Germinal center (tissue), 1 donor: ENCODE measurements around the gene SLC12A7.
"Not testable (repeated sequence)": the region's sequence is repeated elsewhere in the genome, so short reads cannot be mapped to it uniquely, and the experiment has no call there.

Experiments used
- DNase-seq: peaks from one replicate; pipeline ENCODE4 v3.0.0; 2012; ENCODE audit warnings: mixed read lengths, low spot score

SLC12A7 gene

DNA sequence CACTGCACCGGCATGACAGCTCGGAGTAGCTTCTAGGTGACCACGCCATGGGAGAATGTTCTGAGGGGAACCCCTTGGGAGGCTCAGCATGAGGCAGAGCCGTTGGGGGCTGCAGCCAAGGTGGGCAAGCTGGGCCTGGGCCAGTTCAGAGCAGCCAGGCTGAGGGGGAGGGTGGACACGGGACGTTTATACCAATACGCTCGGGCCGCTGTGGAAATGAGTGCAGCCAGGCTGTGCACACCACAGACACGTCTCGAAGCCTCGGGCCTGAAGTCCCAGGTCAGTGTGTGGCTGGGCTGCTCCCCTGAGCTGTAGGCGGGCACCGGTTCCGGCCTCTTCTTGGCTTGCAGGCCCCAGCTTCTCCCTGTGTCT, 28.9 kb upstream of the SLC12A7 start:
- DNase-seq, result no peak

DNA sequence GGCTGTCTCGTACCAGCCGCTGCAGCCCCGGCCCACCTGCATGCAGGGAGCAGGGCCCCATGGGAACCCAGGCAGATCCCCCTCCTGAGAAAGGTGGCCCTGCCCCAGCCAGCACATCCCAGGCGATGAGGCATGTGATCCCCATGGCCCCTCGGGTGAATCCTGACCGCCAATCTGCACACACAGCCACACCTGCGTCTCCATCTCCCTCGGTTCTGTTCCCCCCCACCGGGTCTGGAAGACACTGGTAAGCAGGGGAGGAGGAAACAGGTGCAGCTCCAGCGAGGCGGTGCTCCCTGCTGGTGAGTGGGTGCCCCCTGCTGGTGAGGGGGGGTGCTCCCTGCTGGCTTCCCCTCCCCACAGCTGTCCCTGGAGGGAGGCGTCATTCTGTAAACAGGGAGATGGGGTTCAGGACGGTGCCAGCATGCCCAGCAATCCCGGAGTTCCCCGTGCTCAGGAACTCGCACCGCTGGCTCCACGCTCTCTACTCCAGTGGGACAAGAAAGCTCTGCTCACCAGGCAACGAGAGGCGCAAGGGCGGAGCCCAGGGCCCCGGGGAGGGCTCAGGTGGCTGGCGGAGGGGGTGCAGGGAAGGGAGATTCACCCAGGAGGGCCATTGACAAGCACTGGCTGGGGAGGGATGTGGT, 28.4 kb upstream of the SLC12A7 start:
- peak; percentile 85 for DNase-seq

DNA sequence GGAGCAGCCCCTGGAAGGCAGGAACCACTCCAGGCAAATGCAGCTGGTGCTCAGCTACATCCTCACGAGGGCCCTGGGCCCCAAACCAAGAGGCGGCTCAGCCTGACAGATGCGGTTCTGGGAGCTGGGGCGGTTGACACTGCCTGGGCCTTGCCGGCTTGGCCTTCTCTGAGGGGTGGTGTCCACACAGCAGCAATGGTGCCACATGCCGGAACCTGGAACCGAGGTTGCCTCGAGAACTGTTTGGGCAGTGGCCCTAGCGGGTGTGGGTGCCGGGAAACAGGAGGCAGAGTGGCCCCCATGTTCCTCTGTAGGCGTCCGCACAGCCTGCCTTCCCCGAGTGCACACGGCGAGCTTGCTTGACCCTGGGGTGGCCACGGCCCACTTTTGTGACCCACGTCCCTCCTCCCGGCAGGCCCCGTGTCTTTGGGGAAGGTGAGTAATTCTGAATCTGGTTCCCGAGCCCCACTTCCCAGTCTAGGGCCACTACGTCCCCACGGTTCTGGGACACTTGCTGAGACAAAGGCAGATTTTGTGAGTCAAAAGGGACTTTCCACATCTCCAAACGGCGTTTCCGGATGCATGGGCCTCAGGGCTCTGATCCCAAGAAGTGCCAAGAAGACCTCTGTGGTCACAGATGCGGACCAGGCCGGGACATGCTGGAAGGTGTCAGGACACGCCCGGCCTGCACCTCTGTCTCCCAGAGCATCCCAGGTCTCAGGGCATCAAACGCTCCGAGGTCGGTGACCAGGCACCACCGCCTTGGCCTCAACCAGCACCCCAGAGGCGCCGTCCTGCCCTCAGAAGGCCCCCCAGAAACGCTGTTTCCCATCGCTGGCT, 27.7 kb upstream of the SLC12A7 start:
- DNase-seq, result no peak

DNA sequence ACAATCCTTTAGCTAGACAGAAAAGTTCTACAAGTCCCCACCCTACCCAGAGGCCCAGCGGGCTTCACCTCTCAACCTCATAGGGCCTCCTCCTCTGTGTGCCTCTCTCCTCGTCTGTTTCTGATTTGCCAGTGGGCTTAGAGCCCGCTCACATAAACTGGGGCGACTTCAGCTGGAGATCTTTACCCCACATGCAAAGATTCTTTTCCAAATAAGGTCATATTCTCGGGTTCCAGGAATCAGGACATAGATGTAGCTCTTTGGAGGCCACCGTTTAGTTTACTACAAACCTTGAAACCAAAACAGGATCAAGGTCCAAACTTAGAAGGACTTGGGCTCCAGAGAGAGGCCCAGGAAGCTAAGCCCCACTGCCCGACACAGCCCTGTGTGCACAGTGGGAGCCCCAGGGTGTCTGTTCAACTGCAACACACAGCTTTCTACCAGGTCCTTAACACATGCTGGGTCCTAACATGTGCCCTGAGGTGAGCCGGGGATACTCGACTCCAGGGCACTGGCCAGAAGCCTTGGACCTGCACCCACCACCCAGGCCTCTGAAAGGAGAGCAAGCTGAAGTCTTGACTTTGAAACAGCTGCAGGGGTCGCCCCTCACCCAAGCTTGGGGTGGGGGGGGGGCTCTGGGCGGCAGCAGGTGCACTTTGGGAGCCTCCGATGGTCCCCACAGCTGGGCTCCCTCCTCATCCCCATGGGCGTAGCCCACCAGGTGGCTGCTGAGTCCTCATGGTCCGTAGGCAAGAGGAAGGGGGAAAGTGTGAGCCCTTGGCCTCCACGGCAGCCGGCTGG, 26.8 kb upstream of the SLC12A7 start:
- DNase-seq, result no peak

DNA sequence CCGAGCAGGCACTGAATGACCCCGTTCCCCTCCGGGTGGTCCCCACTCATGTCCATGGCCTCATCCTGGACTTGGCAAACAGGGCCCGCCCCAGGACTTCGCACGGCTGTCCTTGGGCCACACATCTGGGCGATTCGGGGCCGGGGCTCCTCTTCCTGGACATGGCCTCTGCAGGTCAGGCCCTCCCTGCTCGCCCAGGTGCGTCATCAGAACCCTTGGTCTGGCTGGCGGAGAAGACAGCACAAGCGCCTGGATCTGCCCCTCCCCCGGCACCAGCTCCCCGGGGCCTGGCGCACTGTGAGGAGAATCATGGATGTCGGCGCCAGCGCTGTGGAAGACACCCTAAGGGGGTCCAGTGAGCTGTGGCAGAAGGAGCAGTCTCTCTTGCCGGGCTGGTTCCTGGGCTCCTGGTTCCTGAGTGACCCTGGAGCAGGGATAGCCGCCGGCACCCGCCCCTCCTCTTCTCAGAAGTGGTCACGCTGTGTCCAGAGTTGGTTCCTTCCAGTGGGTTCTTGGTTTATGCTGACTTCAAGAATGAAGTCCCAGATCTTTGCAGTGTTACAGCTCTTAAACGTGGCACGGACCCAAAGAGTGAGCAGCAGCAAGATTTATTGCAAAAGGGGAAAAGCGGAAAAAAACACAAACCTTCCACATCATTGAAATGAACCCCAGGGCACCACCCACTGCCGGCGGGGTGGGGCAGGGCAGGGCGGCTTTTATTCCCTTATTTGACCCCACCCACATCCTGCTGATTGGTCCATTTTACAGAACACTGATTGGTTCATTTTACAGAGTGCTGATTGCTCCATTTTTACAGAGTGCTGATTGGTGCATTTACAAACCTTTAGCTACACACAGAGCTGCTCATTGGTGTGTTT, 25.9 kb upstream of the SLC12A7 start:
- DNase-seq, result no peak

DNA sequence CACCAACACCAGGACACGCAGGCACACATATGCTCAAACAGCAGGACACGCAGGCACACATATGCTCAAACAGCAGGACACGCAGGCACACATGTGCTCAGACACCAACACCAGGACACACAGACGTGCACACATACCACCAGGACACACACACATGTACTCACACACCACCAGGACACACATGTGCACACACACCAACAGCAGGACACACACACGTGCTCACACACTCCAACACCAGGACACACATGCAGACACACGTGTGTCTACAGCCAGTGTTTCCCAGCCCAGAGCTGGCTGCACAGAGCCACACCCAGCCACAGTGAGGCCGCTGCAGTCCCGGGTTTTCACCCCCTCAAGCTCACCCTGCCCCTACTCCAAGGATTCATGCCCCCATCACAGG, 25.0 kb upstream of the SLC12A7 start:
- no peak for DNase-seq

DNA sequence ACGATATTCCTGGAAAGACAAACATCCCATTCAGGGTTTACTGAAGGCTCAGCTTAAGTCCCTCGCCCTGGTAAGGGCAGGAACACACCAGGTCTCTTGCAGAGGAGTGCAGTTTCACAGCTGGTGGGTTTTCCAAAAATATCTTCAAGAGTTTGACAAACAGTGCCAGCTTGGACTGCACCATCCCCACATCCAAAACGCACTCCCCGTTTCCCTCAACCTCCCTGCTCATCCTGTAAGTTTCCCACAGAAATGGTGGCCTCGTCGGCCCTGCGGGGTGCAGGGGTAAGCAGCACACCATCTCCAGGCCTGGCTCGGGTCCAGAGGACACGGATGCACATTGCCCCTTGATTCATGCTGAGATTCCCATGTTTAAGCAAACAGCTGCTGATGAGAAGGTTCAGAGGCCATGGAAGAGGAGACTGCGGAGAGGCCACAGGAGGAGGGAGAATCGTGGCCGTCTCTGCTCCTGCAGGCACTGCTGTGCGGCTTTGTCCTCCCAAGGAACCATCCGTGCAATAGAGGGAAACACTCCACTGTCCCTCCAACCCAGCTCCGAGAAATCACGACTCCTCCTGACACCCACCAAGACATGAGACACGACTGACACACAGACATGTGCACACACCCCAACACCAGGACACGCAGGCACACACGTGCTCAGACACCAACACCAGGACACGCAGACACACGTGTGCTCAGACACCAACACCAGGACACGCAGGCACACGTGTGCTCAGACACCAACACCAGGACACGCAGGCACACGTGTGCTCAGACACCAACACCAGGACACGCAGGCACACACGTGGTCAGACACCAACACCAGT, 24.0 kb upstream of the SLC12A7 start:
- no peak for DNase-seq

DNA sequence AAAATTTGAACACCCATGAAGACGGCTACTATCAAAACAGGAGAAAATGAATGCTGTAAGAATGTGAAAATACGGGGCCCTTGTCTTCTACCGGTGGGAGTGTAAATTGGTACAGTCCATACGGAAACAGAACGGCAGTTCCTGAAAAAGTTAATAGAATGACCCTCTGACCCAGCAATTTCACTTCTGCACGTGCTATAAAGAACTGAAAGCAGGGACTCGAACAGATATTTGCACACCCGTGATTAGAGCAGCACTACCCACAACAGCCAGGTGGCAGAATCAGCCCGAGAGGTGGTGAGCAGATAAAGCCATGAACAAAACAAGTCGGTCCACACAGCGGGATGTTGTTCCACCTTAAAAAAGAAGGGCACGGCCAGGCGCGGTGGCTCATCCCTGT, 22.6 kb upstream of the SLC12A7 start:
- peak; percentile 80 for DNase-seq

DNA sequence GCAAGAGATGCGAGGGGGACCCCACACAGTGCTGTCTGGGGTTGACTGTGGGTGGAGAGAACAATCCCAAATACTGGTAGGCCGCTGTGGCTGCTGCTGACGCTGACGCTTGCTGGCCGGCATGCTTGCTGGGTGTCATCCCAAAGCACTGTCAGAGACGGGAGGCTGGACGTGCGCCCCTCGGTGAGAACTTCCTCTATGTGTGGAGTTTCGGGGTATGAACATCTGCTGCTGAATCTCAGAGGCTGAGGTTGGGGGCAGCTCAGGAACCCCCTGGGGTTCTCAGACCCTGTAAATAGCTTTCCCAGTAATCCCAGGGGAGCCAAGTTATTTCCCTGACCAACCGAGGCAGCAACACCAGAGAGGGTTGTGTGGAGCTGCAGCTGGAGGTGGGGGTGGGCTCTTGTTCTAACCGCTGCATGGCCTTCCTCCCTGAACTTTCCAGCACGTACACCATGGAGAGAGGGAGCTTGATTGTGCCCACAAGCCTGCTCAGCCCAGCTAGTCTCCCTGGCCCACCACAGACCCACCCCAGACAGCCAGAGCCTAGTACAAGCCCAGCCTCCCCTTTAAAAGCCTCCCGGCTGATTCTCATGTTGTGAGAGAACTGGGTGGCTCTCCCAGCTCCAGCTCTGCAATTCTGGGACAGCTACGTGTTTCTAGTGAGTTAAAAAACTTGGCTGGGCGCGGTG, 21.8 kb upstream of the SLC12A7 start:
- peak; percentile 67 for DNase-seq

DNA sequence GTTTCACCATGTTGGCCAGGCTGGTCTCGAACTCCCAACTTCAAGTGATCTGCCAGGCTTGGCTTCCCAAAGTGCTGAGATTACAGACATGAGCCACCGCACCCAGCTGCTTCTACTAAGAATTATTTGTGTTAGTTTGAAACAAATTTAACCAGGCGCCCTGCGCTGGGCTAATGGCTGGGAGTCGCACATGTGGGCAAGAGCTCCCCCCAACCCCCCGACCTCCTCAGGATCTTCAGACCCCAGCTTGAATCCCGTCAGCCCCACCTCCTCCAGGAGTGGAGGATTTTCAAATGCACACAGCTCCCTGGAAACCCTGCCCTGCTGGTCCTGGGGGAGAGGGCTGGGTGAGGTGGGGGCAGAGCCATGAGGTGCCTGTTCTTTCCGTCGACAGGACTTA, 21.2 kb upstream of the SLC12A7 start:
- DNase-seq, result no peak

DNA sequence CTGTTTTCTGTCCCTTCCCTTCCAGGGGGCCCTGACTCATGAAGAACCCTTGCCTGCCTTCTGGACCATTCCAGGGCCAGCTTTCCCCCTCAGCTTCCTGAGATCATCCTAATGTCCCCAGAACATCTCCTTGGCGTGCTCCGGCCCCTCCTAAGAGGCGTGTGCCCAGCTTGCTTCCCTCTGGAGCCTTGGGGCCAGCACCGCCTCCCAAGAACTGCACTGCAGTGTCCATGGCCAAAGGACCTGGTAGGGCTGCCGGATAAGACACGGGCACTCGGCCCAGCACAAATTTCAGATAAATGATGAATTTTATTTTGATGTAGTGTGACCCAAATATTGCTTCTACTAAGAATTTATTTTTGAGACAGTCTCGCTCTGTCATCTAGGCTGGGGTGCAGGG, 20.7 kb upstream of the SLC12A7 start:
- no peak for DNase-seq

DNA sequence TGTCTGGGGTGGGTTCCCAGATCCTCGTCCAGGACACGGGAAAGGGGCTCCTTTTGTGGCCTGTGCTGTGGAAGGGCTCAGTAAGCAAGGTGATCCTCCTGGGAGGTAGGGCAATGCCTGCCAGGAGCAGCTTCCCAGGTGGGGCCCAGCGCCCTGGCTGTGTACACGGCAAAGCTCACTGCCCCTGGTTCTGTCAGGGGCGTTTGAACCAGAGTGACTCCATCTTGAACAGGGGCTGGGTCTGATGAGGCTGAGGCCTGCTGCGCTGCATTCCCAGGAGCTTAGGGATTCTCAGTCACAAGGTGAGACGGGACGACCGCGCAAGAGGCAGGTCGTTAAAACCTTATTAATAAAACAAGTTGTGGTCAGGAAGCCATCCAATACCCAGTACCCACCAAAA, 19.9 kb upstream of the SLC12A7 start:
- DNase-seq, result no peak

DNA sequence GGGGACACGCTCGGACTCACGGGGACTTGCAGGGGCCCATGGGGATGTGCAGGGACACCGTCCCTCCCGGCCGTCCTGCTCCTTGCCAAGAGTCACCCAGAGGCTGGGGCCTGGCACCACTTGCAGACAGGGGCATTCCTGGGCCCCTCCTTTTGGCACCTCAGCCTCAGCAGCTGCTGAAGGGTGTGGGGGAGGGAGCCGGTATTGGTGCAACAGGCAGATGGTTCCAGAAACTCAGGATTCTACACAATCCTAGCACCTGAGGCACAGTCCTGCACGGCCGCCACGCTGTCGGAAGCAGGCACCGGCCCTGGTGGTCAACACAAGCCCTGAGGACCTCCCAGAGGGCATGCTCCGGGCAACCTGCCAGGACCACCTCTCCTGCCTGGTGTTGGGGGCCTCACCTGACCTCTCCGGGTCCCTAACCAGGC, 19.3 kb upstream of the SLC12A7 start:
- DNase-seq, result no peak

DNA sequence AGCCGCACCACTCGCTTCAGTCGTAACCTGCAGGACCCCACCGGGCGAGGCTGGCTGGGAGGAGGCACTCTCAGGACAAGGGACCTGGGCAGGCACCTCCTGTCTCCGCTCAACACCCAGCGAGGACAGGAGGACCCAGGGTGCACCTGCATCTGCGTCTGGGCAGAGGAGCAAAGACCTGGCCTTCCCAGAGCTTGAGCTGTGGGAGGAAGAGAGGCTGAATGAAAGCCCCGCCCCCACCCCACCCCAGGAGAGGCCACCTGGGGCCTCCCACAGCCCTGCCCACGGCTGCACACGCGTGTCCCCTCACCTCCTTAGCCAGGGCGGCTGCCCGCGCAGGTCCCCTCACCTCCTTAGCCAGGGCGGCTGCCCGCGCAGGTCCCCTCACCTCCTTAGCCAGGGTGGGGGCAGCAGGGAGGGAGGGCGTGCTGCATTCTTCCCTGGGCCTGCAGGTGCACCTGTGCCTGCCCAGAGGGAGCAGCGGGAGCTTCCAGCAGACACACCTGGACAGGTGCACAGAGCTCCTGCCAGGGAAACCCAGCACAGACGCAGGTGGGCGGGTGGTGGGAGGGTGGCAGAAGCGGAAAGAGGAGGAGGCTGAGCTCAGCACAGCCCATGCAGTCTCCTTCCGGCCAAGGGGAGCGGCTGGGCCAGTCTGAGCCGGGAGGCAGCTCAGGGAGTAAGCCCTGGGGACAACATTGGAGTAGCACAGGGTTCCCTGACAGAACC, 18.5 kb upstream of the SLC12A7 start:
- no peak for DNase-seq

DNA sequence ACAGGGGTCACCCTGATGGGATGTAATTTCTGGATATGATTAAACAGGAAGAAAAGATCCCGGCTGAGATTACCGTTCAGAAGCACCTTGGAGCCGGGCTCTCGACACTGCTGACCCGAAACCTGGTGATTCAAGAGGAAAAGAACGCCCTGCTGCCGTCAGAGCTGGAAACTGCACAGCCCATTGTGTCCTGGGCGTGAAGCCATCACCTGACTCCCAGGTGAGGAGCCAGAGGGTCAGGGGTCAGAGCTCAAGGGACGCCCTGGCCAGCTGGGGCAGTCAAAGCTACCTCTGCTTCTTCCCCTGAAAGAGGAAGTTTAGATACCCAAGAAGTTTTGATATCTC, 17.8 kb upstream of the SLC12A7 start:
- DNase-seq, result no peak

DNA sequence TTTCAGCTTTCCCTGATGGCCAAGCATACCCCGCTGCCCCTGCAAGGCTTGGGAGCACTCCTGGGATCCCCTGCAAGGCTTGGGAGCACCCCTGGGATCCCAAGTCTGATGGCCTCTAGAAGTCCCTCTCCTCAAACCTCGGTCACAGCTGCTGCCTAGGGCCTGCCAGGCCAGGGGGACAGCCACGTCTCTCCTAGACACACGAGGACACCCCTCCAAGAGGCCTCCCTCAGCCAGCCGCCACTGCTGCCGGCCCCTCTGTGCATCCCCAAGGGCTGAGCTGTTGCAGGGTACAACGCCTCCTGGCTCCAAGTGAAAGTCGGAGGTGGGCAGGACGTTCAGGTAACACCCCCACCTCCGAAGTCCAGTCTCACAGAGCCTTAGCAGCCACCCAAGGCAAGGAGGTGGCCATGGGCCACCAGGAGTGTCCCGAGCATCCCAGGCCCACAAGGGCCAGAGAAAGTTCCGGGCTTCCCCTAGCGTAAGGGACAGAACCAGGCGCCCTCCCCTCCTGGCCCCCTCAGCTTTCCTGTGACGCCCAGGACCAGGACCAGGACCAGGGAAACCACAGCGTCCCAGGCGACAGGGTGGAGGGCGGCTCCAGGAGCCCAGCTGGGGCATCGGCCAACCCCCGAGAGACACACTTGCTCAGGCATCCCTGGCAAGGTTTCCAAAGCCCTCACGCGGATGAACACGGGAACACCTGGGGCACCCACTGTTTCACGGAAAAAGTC, 17.3 kb upstream of the SLC12A7 start:
- no peak for DNase-seq

DNA sequence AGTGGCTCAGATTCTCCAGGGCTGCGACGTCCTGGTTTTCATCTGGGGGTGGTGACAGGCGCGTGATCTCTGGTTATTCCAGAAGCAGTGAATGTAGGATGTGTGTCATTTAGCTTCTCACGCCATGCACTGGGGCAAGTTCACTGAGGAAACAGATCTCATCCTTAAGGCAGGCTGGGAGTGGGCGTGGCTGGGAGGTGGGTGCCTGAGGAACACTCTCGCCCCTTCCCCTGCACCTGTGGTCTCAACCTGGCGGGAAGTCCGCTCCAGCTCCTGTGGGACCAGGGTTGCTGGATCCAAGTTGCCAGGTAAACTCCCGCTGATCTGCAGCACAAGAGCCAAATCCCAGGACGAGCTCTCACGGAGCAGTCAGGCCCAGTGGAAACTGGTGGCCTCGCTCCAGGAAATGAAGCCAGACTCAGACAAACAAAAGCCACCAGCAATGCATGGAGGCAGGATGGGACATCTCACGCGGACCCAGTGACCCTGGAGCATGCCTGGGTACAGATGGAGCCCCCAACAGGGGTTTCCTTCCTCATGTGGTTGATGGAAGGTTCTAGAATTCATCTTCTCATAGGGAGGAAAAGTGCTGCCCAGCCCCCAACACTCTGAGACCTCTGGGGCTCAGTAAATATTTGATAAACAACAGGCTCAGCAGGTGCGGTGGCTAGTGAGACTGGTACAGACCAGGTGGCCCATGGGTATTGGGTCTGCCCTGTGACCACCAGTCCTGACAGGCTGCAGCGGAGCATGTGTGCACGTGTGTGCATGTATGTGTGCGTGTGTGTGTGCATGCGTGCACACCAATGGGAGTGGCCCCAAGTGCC, 16.3 kb upstream of the SLC12A7 start:
- no peak for DNase-seq

DNA sequence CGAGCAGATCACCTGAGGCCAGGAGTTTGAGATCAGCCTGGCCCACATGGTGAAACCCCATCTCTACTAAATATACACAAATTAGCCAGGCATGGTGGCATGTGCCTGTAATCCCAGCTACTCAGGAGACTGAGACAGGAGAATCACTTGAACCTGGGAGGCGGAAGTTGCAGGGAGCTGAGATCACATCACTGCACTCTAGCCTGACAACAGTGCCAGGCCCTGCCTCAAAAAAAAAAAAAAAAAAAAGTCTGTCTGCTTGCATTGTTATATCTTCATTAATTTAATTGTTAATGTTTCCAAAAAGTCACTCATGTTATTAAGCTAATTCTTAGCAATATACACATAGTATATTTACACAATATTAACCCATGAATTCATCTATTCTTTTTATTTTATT, 13.8 kb upstream of the SLC12A7 start:
- DNase-seq, result not testable (repeated sequence)
